Measurements from ENCODE around the gene MGAT2. TPM values are rescaled to one million over a fixed set of nuclear protein-coding genes. Genes with fewer than 3 reads are reported as not detected.

The MGAT2 gene
- total RNA-seq, 8 experiments from 2014 or later = 14.9 to 49.4 (median 25.4) TPM

DNA sequence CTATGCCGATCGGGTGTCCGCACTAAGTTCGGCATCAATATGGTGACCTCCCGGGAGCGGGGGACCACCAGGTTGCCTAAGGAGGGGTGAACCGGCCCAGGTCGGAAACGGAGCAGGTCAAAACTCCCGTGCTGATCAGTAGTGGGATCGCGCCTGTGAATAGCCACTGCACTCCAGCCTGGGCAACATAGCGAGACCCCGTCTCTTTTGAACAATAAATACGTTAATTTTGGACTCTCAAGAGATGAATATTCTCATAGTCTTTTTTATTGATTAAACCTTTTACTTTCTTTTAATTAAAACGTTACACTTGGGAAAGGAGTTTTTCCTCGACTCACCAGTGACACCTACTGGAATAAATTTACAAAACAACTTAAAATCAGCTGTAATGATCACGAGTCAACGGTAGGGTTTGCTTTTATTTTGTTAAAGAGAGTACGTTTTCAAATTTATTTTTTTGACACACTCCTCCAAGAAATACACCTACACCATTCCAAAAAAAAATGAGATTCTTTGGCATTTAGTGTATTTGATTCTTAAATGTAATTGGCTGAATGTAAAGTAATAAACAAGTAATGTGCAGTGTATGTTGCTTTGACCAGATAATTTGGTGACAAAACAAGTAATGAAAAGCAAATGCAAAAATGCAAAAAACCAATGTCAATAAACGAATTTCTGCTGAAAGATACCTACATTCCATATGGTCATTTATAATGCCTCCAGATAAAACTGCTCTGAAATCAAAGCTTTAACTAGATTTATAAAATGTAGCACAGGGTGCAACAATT is 33.7 kb upstream of the MGAT2 start:
- peak overlapping the region; percentile 13 to 18 for H3K27ac ChIP-seq
- ATAC-seq (replicated peaks in 6 of 8) = peak in 3 of 8 experiments; percentile 26 to 42 (median 31)
- 0 to 12% (median 5%) methylated on average over 2 to 9 of the region's 21 CpGs for WGBS, 10 experiments
- H3K4me3 ChIP-seq = peak overlapping the region; percentile 64 to 94 (median 83)
- H3K4me1 ChIP-seq (replicated peaks in 1 of 2) = peaks cover 9 to 13% of the 10 kb centered on the region in 2 donors
- in situ Hi-C loops (cut with MboI; ENCODE audit: low pct_unique_long_range_greater_than_20kb in 2 of 9, low sequenced_read_pairs in 9 of 9, unreplicated experiment in 9 of 9) = no loop called here

DNA sequence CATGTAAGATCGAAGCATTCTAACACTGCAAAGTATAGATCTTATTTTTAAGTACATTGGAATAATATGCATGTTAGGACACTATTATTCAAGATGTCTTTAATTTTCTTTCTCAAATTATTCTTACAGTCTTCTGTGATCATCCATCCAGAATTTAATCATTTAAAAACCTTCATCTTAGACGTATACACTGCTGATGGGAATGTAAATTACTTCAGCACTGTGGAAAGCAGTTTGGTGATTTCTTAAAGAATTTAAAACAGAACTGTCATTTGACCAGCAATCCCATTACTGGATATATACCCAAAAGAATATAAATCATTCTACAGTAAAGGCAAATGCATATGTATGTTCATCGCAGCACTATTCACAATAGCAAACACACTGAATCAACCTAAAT is 31.2 kb upstream of the MGAT2 start:
- 71 to 100% (median 81%) methylated on average over 1 to 3 of the region's 3 CpGs; no CpG with 5 or more reads in 1 of the 10 experiments for WGBS, 10 experiments
- ATAC-seq (replicated peaks in 6 of 8) = no peak
- in situ Hi-C loops (cut with MboI; ENCODE audit: low pct_unique_long_range_greater_than_20kb in 2 of 9, low sequenced_read_pairs in 9 of 9, unreplicated experiment in 9 of 9) = no loop called here
- Histone ChIP-seq H3K4me1 (replicated peaks in 1 of 2) (peaks cover 4 to 6% of the 10 kb centered on the region in 2 donors), H3K4me3 (no peak overlapping the region), H3K27ac (no peak overlapping the region)

DNA sequence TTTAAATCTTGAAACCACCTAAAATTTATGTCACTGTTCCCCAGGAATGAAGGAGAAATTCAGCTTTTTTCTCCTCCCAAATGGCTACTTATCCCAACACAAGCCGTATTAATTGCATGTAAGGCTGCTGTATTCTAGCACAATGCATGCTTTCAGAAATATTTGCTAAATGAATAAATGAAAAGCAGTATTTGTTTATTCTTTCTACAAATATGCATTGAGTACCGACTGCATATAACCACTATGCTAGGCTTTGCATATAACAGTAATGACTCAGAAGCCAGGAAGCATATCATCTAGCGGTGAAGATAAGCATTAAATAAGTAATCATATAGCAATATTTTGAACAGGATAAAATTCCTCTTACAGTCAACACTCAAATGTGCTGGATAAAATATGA is 27.6 kb upstream of the MGAT2 start:
- Histone ChIP-seq H3K4me1 (replicated peaks in 1 of 2) (no peaks in the 10 kb centered on the region), H3K4me3 (no peak overlapping the region), H3K27ac (no peak overlapping the region)
- ATAC-seq (replicated peaks in 6 of 8) = peak in 3 of 8 experiments; percentile 8 to 80 (median 13)
- WGBS, 10 experiments = 2 to 100% (median 85%) methylated on average over 1 to 3 of the region's 3 CpGs; no CpG with 5 or more reads in 1 of the 10 experiments
- in situ Hi-C loops (cut with MboI; ENCODE audit: low pct_unique_long_range_greater_than_20kb in 2 of 9, low sequenced_read_pairs in 9 of 9, unreplicated experiment in 9 of 9) = no loop called here

DNA sequence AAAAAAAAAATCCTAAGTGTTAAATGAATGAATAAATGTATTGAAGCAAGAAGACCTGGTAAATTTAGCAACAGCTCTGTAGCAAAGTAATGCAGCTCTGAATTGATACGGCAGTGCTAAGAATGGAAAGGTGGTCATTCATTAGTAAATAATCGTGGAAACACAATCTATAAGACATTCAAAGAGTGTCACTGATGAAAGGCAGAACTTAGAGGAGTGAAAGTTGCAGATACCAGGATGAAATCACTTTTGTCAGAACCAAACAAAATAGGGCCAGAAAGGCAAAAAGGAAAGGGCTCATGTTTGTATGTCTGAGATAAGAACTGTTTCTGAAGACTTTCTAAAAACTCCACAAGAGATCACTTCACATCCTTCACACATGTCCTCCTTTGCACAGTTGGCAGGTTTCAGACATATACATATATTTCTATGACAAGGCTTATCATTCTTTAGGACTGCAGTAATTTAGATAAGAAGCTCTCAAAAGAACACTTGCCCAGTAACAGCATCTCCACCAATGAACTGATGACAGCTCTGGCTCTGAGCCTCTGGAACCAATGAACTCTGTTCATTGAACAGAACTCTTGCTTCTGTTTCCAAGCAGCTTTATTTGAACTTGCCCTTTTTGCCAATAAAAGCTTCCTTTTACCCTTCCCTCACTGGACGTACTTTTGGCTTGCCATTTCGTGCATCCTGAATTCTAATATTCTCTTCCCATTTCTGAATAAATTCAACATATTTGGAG is 26.1 kb upstream of the MGAT2 start:
- peak in 3 of 8 experiments; percentile 12 to 29 (median 17) for ATAC-seq (replicated peaks in 6 of 8)
- WGBS, 10 experiments = 0 to 100% (median 71%) methylated on average over 1 to 4 of the region's 4 CpGs
- in situ Hi-C loops (cut with MboI; ENCODE audit: low pct_unique_long_range_greater_than_20kb in 2 of 9, low sequenced_read_pairs in 9 of 9, unreplicated experiment in 9 of 9) = no loop called here
- Histone ChIP-seq H3K4me3 (no peak overlapping the region), H3K4me1 (replicated peaks in 1 of 2) (no peaks in the 10 kb centered on the region), H3K27ac (no peak overlapping the region)

DNA sequence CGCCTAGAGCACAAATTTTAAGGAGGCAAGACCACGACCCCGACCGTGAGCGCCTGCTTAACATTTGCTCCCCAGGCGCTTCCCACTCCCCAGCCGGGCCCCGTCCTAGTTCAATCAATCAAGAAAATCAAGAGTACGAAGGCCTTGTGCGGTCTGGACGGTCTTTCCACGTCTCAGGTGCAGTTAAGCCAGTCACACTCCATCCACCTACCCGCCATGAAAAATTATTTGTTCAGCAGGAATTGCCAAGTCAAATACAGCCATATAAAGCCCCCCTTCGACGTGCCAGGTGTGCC is 22.5 kb upstream of the MGAT2 start:
- peak in 6 of 8 experiments; percentile 1 to 34 (median 18) for ATAC-seq (replicated peaks in 6 of 8)
- Histone ChIP-seq H3K4me1 (replicated peaks in 1 of 2) (peaks cover 0 to 4% of the 10 kb centered on the region in 2 donors), H3K27ac (peak overlapping the region; percentile 96), H3K4me3 (peak overlapping the region; percentile 74 to 97 (median 87))
- WGBS, 10 experiments = 0 to 4% (median 0%) methylated on average over 1 to 13 of the region's 15 CpGs; no CpG with 5 or more reads in 4 of the 10 experiments
- in situ Hi-C loops (cut with MboI; ENCODE audit: low pct_unique_long_range_greater_than_20kb in 2 of 9, low sequenced_read_pairs in 9 of 9, unreplicated experiment in 9 of 9) = no loop called here

DNA sequence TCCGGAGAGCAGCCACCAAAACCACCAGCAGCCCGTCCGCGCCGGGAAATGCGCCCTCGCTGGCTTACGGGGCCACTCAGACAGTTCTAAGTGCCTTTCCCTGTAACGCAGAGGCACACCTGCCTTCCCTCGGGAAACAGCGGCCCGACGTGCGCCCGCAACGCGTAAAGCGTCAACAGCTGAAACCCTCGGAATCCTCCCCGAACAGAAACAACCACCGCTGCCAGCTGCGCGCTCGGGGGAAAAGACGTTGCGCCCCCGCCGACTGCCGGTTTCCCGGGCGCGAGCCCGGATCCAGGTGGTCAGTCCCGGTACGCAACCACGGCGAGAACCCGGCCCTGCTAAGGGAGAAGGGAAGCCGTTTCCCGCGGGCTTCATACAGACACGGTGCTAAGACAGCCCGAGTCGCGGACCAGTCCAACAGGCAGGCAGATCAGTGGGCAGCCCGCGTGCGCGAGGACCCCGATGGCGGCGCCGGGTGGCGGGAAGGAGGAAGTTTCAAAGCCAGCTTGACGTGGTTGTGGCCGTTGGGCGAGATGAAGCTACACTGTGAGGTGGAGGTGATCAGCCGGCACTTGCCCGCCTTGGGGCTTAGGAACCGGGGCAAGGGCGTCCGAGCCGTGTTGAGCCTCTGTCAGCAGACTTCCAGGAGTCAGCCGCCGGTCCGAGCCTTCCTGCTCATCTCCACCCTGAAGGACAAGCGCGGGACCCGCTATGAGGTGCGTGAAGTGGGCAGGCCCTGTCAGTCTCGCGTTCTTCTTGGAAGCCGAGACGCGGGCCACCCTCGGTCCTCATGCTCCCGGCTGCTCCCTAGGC is 21.9 kb upstream of the MGAT2 start, which contains the start of gene LRR1:
Gene LRR1 (plus strand): TSS at position 456 of the 816 bp plus-strand sequence. CDS start 81 bp downstream, at position 537.
- 0 to 7% (median 0%) methylated on average over 1 to 13 of the region's 77 CpGs; no CpG with 5 or more reads in 3 of the 10 experiments for WGBS, 10 experiments
- Histone ChIP-seq H3K4me1 (replicated peaks in 1 of 2) (peaks cover 0 to 4% of the 10 kb centered on the region in 2 donors), H3K27ac (peak within 1 kb of the TSS; percentile 96), H3K4me3 (peak within 1 kb of the TSS; percentile 74 to 97 (median 87))
- peak; percentile 72 to 88 (median 85) for ATAC-seq (replicated peaks in 6 of 8)
- in situ Hi-C loops (cut with MboI; ENCODE audit: low pct_unique_long_range_greater_than_20kb in 2 of 9, low sequenced_read_pairs in 9 of 9, unreplicated experiment in 9 of 9) = no loop called here

DNA sequence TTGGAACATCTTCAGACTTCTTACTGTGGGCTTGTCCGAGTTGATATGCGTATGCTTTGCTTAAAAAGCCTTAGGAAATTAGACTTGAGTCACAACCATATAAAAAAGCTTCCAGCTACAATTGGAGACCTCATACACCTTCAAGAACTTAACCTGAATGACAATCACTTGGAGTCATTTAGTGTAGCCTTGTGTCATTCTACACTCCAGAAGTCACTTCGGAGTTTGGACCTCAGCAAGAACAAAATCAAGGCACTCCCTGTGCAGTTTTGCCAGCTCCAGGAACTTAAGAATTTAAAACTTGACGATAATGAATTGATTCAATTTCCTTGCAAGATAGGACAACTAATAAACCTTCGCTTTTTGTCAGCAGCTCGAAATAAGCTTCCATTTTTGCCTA is 13.0 kb upstream of the MGAT2 start:
- in situ Hi-C loops (cut with MboI; ENCODE audit: low pct_unique_long_range_greater_than_20kb in 2 of 9, low sequenced_read_pairs in 9 of 9, unreplicated experiment in 9 of 9) = no loop called here
- ATAC-seq (replicated peaks in 6 of 8) = no peak

DNA sequence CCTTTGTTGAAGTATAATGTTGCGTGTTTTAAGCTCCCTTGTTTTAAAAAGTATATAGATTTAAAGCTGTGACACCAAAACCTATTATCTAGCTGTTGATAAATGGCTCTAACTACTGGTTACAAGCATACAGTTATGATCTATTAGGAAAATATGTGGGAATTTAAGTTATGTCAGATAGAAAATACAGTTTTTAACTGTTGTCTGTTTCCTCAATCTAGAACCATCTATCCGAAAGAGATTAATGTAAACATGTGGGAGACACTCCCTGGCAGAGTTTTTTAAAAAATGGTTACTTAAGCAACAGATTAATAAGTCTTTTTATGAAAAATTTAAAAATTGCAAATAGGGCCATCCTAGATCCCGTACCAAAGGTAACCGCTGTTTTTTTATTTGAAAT is 8.3 kb upstream of the MGAT2 start:
- no peak for ATAC-seq (replicated peaks in 6 of 8)
- no peaks in the 10 kb centered on the region for H3K4me1 ChIP-seq (replicated peaks in 1 of 2)
- in situ Hi-C loops (cut with MboI; ENCODE audit: low pct_unique_long_range_greater_than_20kb in 2 of 9, low sequenced_read_pairs in 9 of 9, unreplicated experiment in 9 of 9) = no loop called here
- 82 to 100% (median 92%) methylated on average over 2 to 4 of the region's 4 CpGs for WGBS, 10 experiments
- no peak overlapping the region for H3K27ac ChIP-seq
- no peak overlapping the region for H3K4me3 ChIP-seq

More for the DNA sequence above, 13.0 kb upstream of the MGAT2 start:
- Histone ChIP-seq H3K27ac (no peak overlapping the region), H3K4me1 (replicated peaks in 1 of 2) (no peaks in the 10 kb centered on the region), H3K4me3 (no peak overlapping the region)
- WGBS, 10 experiments = 69 to 100% (median 88%) methylated on average over 3 to 6 of the region's 6 CpGs; no CpG with 5 or more reads in 2 of the 10 experiments

DNA sequence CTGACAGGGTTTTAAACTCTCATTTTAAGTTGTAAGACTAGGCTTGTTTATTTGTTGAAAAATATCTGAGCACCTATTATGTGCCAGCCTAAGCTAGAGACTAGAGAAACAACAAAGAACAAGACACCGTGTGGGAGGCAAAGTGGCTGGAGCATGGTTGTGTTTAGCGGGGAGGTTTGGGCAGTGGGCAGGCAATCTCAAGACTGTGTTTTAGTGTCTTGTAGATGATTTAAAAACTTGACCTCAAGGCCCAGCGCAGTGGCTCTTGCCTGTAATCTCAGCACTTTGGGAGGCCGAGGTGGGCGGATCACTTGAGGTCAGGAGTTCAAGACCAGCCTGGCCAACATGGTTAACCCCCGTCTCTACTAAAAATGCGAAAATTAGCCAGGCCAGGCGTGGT is 7.9 kb upstream of the MGAT2 start:
- no peak for ATAC-seq (replicated peaks in 6 of 8)
- in situ Hi-C loops (cut with MboI; ENCODE audit: low pct_unique_long_range_greater_than_20kb in 2 of 9, low sequenced_read_pairs in 9 of 9, unreplicated experiment in 9 of 9) = no loop called here
- no peak overlapping the region for H3K4me3 ChIP-seq
- H3K4me1 ChIP-seq (replicated peaks in 1 of 2) = no peaks in the 10 kb centered on the region
- 71 to 100% (median 84%) methylated on average over 1 to 7 of the region's 8 CpGs; no CpG with 5 or more reads in 1 of the 10 experiments for WGBS, 10 experiments
- no peak overlapping the region for H3K27ac ChIP-seq

DNA sequence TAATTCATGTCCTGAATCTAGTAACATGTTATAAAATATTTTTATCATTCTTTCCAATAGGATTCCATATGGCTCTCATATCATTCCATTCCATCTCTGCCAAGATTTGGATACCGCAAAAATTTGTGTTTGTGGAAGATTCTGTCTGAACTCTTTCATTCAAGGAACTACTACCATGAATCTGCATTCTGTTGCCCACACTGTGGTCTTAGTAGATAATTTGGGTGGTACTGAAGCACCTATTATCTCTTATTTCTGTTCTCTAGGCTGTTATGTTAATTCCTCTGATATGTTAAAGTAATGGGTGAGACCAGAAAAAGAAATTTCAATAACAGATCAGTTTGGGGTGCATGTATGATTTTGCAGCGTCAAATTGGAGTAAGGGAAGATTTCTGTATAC is 6.4 kb upstream of the MGAT2 start:
- WGBS, 10 experiments = 54 to 100% (median 100%) methylated on average over 1 to 2 of the region's 2 CpGs; no CpG with 5 or more reads in 1 of the 10 experiments
- H3K27ac ChIP-seq = no peak overlapping the region
- H3K4me1 ChIP-seq (replicated peaks in 1 of 2) = peaks cover 4 to 6% of the 10 kb centered on the region in 2 donors
- in situ Hi-C loops (cut with MboI; ENCODE audit: low pct_unique_long_range_greater_than_20kb in 2 of 9, low sequenced_read_pairs in 9 of 9, unreplicated experiment in 9 of 9) = no loop called here
- no peak overlapping the region for H3K4me3 ChIP-seq
- no peak for ATAC-seq (replicated peaks in 6 of 8)

DNA sequence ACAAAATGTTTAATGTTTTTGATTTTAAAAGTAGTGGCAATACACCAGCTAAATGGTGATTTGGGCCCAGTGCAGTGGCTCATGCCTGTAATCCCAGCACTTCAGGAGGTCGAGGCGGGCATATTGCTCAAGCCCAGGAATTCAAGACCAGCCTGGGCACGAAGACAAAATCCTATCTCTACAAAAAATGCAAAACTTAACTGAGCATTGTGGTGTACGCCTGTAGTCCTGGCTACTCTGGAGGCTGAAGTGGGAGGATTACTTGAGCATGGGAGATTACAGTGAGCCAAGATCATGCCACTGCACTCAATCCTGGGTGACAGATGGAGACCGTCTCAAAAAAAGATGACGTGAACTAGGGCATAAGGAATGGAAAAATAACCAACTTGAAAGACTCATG is 4.8 kb upstream of the MGAT2 start:
- peaks cover 6 to 9% of the 10 kb centered on the region in 2 donors for H3K4me1 ChIP-seq (replicated peaks in 1 of 2)
- H3K27ac ChIP-seq = no peak overlapping the region
- 85 to 98% (median 93%) methylated on average over 2 to 6 of the region's 6 CpGs; no CpG with 5 or more reads in 2 of the 10 experiments for WGBS, 10 experiments
- in situ Hi-C loops (cut with MboI; ENCODE audit: low pct_unique_long_range_greater_than_20kb in 2 of 9, low sequenced_read_pairs in 9 of 9, unreplicated experiment in 9 of 9) = no loop called here
- no peak for ATAC-seq (replicated peaks in 6 of 8)
- no peak overlapping the region for H3K4me3 ChIP-seq

DNA sequence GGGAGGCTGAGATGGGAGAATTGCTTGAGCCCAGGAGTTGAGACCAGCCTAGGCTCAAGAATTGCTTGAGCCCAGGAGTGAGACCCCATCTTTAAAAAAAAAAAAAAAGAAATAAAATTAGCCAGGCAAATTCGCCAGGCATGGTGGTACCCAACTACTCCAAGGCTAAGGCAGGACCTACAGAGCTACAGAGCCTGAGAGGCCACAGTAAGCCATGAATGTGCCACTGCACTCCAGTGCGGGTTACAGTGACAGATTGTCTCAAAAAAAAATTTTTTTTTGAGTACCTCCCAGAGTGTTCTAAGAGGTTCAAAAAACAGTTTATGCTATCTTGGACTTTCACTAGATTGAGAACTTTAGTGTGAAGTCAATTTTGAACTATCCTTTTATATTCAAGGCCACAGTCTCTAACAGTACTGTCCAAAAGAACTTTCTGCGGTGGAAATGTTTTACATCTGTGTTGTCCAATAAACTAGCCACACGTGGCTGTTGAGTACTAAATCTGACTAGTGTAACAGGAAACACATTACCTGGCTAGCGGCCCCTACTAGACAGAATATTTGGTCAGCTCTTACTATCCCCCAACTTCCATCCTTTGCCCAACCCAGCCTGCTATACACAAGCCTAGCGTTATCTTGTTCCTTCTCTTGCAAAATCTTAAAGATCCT is 2.6 kb upstream of the MGAT2 start:
- Histone ChIP-seq H3K27ac (no peak overlapping the region), H3K4me3 (no peak overlapping the region), H3K4me1 (replicated peaks in 1 of 2) (peaks cover 6 to 22% of the 10 kb centered on the region in 2 donors)
- 76 to 100% (median 90%) methylated on average over 1 to 4 of the region's 6 CpGs; no CpG with 5 or more reads in 1 of the 10 experiments for WGBS, 10 experiments
- in situ Hi-C loops (cut with MboI; ENCODE audit: low pct_unique_long_range_greater_than_20kb in 2 of 9, low sequenced_read_pairs in 9 of 9, unreplicated experiment in 9 of 9) = no loop called here
- ATAC-seq (replicated peaks in 6 of 8) = no peak

Measured in motor neuron (in vitro differentiated cells).